ENCODE results near the gene RCBTB1.

DNA sequence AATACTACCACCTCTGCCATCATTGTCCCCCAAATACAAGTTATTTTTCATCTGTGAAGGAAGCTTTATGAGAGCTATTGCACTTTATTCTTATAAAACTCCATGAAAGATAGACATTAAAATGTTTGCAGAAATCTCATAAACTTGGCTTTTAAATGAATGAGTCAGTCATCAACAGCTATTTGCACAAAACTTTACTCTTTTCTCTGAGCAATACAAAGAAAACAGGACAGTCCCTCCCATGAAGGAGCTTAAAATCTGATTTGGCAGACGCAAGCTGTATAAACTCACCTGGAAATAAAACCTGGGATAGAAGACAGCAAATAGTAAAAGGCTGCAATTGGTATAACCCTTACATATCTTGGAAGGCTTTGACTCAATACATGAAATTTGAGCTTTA lies 16.6 kb upstream of the RCBTB1 start:
- TF ChIP-seq HDAC6 (IDR thresholded peaks at IDR 0.05; ENCODE audit: unreplicated experiment): no peak
- TF ChIP-seq CTCF (IDR thresholded peaks at IDR 0.05 in 2 of 3, conservative IDR thresholded peaks at IDR 0.05 in 1 of 3; ENCODE audit: control insufficient read depth in 2 of 3, extremely low read depth in 1 of 3, insufficient read depth in 1 of 3, low read depth in 3 of 3, low read length in 3 of 3): no peak
- no peak for TF ChIP-seq POLR2A (IDR thresholded peaks at IDR 0.05; ENCODE audit: low read depth, low read length)
- TF ChIP-seq EZH2 (IDR thresholded peaks at IDR 0.05; ENCODE audit: borderline replicate concordance, control insufficient read depth, low read depth, low read length): no peak
- TF ChIP-seq ATF3 (IDR thresholded peaks at IDR 0.05; ENCODE audit: borderline replicate concordance, extremely low read depth, low read depth, low read length): no peak

Measured in GM12878 (cell line).